Type B pancreatic cell (in vitro differentiated cells): Measurements from ENCODE around the gene ACAD8. TPM values are rescaled to one million over a fixed set of nuclear protein-coding genes. Genes with fewer than 3 reads are reported as not detected.

Experiments
- DNase-seq: peaks from one replicate; pipeline ENCODE4 v3.0.0; 2021; ENCODE audit warnings: mixed read lengths; ENCODE audit not compliant: unreplicated experiment; ENCODE audit errors: extremely low spot score
- H3K27ac Mint-ChIP-seq: 2 replicates; pipeline ENCODE4 v1.8.0; 2021; ENCODE audit warnings: mild to moderate bottlenecking, mixed read lengths
- H3K27me3 Mint-ChIP-seq: 2 replicates; pipeline ENCODE4 v1.8.0; 2021; ENCODE audit warnings: mixed read lengths
- H3K36me3 Mint-ChIP-seq: 2 replicates; pipeline ENCODE4 v1.8.0; 2021; ENCODE audit warnings: mixed read lengths
- H3K4me1 Mint-ChIP-seq: one replicate; pipeline ENCODE4 v1.8.0; 2021; ENCODE audit warnings: mixed read lengths; ENCODE audit not compliant: unreplicated experiment
- H3K4me3 Mint-ChIP-seq: 2 replicates; pipeline ENCODE4 v1.8.0; 2021; ENCODE audit warnings: mild to moderate bottlenecking, mixed read lengths
- H3K9me3 Mint-ChIP-seq: 2 replicates; pipeline ENCODE4 v1.8.0; 2021; ENCODE audit warnings: mixed read lengths
- total RNA-seq: library from RNA; stranded (reverse); gene quantifications from 2 replicates; pipeline ENCODE4 v1.2.1, GENCODE V29; 2021; ENCODE audit warnings: low replicate concordance
- TF ChIP-seq, protein P1 (sequence below): fragments of 200-600 bp; sonication (generic); conservative IDR thresholded peaks from 2 replicates; pipeline ENCODE4 v1.5.0; 2021; ENCODE audit warnings: antibody characterized with exemption, mild to moderate bottlenecking

ACAD8 gene
- total RNA-seq, 1 donor from 2014 or later = 29.8 TPM

DNA sequence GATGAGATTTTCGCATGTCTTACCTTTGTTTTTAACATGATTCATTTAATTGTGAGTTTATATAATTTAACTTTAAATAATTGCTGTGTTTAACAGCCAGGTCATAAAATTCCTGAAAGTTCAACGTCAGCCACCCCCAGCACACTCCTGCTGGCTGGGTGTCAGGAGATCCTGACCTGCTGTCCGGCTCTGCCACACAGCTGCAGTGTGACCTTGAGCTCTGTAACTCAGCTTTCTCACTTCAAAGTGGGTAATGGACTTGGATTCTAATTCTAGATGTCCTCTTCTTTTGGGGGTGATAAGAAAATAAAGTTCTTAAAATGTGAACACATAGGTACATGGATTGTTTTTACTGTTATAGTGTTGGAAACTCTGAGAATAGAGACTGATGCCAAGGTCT, 18.0 kb upstream of the ACAD8 start:
- no peaks in the 10 kb centered on the region for H3K9me3 Mint-ChIP-seq
- peaks cover 4% of the 10 kb centered on the region for H3K4me1 Mint-ChIP-seq
- DNase-seq = no peak
- TF ChIP-seq, protein P1, sequence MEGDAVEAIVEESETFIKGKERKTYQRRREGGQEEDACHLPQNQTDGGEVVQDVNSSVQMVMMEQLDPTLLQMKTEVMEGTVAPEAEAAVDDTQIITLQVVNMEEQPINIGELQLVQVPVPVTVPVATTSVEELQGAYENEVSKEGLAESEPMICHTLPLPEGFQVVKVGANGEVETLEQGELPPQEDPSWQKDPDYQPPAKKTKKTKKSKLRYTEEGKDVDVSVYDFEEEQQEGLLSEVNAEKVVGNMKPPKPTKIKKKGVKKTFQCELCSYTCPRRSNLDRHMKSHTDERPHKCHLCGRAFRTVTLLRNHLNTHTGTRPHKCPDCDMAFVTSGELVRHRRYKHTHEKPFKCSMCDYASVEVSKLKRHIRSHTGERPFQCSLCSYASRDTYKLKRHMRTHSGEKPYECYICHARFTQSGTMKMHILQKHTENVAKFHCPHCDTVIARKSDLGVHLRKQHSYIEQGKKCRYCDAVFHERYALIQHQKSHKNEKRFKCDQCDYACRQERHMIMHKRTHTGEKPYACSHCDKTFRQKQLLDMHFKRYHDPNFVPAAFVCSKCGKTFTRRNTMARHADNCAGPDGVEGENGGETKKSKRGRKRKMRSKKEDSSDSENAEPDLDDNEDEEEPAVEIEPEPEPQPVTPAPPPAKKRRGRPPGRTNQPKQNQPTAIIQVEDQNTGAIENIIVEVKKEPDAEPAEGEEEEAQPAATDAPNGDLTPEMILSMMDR = no peak
- peaks cover 13% of the 10 kb centered on the region for H3K36me3 Mint-ChIP-seq
- H3K27me3 Mint-ChIP-seq = no peaks in the 10 kb centered on the region
- H3K27ac Mint-ChIP-seq = no peak overlapping the region
- no peak overlapping the region for H3K4me3 Mint-ChIP-seq

DNA sequence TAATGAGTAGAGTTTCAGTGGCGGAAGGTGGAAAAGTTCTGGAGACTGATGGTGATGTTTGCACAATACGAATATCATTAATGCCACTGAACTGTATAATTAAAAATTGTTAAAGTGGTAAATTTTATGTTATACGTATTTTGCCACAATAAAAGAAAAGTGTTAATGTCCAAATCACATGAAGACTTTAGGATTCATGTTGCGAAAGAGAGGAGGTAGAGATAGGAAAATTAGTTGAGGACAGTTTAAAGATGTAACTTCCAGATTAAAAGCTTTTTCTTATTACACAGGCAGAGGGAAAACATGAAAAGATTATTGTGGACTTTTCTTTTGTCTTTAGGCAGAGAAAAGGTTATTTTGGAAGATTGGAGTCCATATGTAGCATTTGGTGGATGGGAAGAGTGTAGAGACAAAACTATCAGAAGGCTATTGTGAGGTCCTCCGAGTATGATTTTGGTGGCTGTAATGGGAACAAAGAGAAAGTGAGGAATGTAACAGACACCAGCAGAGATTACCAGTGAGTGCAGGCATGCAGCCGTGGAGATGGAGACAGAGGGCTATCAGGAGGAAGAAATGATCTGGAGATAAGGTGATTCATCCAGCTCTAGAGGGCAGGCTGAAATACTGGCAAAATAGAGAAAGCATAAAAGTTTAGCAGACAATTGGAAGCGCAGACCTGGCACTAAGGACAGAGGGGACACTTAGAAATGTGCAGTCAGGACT, 16.4 kb upstream of the ACAD8 start:
- no peaks in the 10 kb centered on the region for H3K9me3 Mint-ChIP-seq
- no peak for DNase-seq
- H3K27ac Mint-ChIP-seq = no peak overlapping the region
- H3K4me1 Mint-ChIP-seq = no peaks in the 10 kb centered on the region
- H3K36me3 Mint-ChIP-seq = peaks cover 13% of the 10 kb centered on the region
- TF ChIP-seq, protein P1 = no peak
- no peak overlapping the region for H3K4me3 Mint-ChIP-seq
- no peaks in the 10 kb centered on the region for H3K27me3 Mint-ChIP-seq

DNA sequence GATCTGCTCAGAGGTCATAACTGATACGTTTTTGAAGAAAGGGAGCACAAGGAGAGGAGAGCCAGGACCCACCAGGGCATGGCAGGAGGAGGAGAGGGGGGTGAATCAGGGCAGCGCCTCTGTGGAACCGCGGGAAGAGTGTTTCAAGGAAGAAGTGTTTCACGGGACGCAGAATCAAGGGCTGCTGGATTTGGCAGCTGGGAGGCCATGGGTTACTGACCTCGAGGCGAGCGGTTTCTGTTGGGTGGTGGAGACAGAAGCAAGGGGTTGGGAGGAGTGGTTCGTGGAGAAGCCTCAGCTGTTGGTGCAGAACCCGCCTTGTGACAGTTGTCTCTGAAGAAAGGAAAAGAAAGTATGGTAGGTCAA, 15.8 kb upstream of the ACAD8 start:
- Mint-ChIP-seq H3K9me3 (no peaks in the 10 kb centered on the region), H3K4me3 (no peak overlapping the region), H3K36me3 (peaks cover 15% of the 10 kb centered on the region), H3K27ac (no peak overlapping the region), H3K4me1 (no peaks in the 10 kb centered on the region), H3K27me3 (no peaks in the 10 kb centered on the region)
- no peak for DNase-seq
- TF ChIP-seq, protein P1 = no peak

DNA sequence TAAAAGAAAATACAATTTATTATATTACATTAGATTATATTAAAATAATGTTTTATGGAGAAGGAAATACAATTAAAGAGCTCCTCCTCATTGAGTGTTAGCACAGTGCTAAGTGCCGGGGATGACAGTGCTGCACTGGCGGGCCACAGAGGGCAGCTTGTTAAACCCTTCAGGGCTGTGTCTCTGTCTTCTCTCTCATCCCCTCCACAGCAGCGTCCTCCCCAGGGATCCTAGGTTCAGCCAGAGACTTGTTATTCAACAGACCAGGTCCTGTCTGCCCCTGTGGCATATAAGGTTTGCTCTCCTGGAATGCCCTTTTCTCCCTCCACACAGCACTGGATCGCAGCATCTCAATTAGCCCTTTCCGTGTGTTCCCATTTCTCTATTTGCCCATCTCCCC, 14.4 kb upstream of the ACAD8 start:
- DNase-seq = no peak
- Mint-ChIP-seq H3K27ac (no peak overlapping the region), H3K4me3 (no peak overlapping the region), H3K36me3 (peaks cover 20% of the 10 kb centered on the region), H3K27me3 (no peaks in the 10 kb centered on the region), H3K9me3 (no peaks in the 10 kb centered on the region), H3K4me1 (no peaks in the 10 kb centered on the region)
- TF ChIP-seq, protein P1 = no peak

DNA sequence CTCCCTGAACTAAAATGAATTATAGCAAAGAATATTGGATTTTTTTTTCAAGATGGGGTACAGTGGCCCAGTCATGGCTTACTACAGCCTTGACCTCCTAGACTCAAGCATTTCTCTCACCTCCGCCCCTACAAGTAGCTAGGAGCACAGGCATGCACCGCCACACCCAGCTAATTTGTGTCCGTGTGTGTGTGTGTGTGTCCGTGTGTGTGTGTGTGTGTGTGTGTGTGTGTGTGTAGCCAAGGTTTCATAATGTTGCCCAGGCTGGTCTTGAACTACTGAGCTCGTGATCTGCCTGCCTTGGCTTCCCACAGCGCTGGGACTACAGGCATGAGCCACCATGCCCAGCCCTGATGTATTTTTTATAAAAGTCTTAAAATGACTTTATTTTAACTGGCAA, 12.8 kb upstream of the ACAD8 start:
- H3K9me3 Mint-ChIP-seq = no peaks in the 10 kb centered on the region
- no peak overlapping the region for H3K4me3 Mint-ChIP-seq
- DNase-seq = no peak
- peaks cover 17% of the 10 kb centered on the region for H3K36me3 Mint-ChIP-seq
- TF ChIP-seq, protein P1 = no peak
- H3K4me1 Mint-ChIP-seq = no peaks in the 10 kb centered on the region
- no peaks in the 10 kb centered on the region for H3K27me3 Mint-ChIP-seq
- H3K27ac Mint-ChIP-seq = no peak overlapping the region
